SK-N-SH treated with all-trans-retinoic acid at 6 μM for 48 hours (cell line): Measurements from ENCODE around the gene PLXNA3.

Experiments
- ARNTL ChIP-seq: fragments of 450-650 bp; formaldehyde crosslinking; IDR thresholded peaks from 2 replicates; pipeline ENCODE4 v1.5.0; 2020; ENCODE audit warnings: low read depth, mild to moderate bottlenecking, moderate library complexity, borderline replicate concordance
- CSDC2 ChIP-seq: fragments of 250-450 bp; sonication (Bioruptor Pico); IDR thresholded peaks from 2 replicates; pipeline ENCODE4 v1.5.0; 2020; ENCODE audit warnings: mild to moderate bottlenecking, moderate library complexity
- CSRNP3 ChIP-seq: fragments of 250-450 bp; sonication (Bioruptor Pico); IDR thresholded peaks from 2 replicates; pipeline ENCODE4 v1.5.1; 2021; ENCODE audit warnings: mild to moderate bottlenecking, moderate library complexity
- GLIS3 ChIP-seq: fragments of 250-450 bp; sonication (Bioruptor Pico); IDR thresholded peaks from 2 replicates; pipeline ENCODE4 v1.5.0; 2020; ENCODE audit warnings: mild to moderate bottlenecking, moderate library complexity
- ISL1 ChIP-seq: fragments of 250-450 bp; sonication (Bioruptor Pico); IDR thresholded peaks from 2 replicates; pipeline ENCODE4 v2.1.2; 2022; ENCODE audit warnings: mild to moderate bottlenecking, moderate library complexity
- RARB ChIP-seq: fragments of 250-450 bp; sonication (Bioruptor Pico); IDR thresholded peaks from 2 replicates; pipeline ENCODE4 v1.8.0; 2021; ENCODE audit warnings: mild to moderate bottlenecking, moderate library complexity
- TCF4 ChIP-seq: fragments of 250-450 bp; sonication (Bioruptor Pico); IDR thresholded peaks from 2 replicates; pipeline ENCODE4 v1.8.0; 2021; ENCODE audit warnings: mild to moderate bottlenecking, moderate library complexity, borderline replicate concordance
- ZC3H10 ChIP-seq: fragments of 250-450 bp; sonication (Bioruptor Pico); IDR thresholded peaks from 2 replicates; pipeline ENCODE4 v1.5.1; 2021; ENCODE audit warnings: mild to moderate bottlenecking, moderate library complexity
- ZFP3 ChIP-seq: fragments of 250-450 bp; sonication (Bioruptor Pico); IDR thresholded peaks from 2 replicates; pipeline ENCODE4 v1.5.0; 2020; ENCODE audit warnings: mild to moderate bottlenecking, moderate library complexity
- ZNF70 ChIP-seq: fragments of 450-650 bp; formaldehyde crosslinking; IDR thresholded peaks from 2 replicates; pipeline ENCODE4 v1.5.0; 2020; ENCODE audit warnings: mild to moderate bottlenecking, moderate library complexity
- TF ChIP-seq, protein P1 (sequence below): fragments of 250-450 bp; sonication (Bioruptor Pico); IDR thresholded peaks from 2 replicates; pipeline ENCODE4 v1.8.0; 2020; ENCODE audit warnings: mild to moderate bottlenecking, moderate library complexity, borderline replicate concordance

DNA sequence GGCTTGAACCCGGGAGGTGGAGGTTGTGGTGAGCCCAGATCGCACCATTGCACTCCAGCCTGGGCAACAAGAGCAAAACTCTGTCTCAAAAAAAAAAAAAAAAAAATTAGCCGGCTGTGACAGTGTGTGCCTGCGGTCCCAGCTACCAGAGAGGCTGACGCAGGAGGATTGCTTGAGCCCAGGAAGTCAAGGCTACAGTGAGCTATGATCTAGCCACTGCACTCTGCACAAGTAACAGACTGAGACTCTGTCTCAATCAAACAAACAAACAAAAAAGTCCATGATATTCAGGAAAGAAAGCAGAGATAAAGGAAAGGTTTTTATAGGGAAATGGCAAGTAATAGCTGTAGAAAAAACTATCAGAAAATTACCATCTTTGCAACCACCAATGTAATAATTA lies 23.1 kb downstream of the PLXNA3 start:
- TF ChIP-seq ZNF70 (CRISPR knock-in tag) (no peak), RARB (CRISPR knock-in tag) (no peak), ZFP3 (CRISPR knock-in tag) (no peak), TCF4 (CRISPR knock-in tag) (no peak), CSDC2 (CRISPR knock-in tag) (no peak), CSRNP3 (CRISPR knock-in tag) (no peak), GLIS3 (CRISPR knock-in tag) (no peak), ZC3H10 (CRISPR knock-in tag) (no peak), ISL1 (CRISPR knock-in tag) (no peak), ARNTL (no peak)
- TF ChIP-seq, protein P1, sequence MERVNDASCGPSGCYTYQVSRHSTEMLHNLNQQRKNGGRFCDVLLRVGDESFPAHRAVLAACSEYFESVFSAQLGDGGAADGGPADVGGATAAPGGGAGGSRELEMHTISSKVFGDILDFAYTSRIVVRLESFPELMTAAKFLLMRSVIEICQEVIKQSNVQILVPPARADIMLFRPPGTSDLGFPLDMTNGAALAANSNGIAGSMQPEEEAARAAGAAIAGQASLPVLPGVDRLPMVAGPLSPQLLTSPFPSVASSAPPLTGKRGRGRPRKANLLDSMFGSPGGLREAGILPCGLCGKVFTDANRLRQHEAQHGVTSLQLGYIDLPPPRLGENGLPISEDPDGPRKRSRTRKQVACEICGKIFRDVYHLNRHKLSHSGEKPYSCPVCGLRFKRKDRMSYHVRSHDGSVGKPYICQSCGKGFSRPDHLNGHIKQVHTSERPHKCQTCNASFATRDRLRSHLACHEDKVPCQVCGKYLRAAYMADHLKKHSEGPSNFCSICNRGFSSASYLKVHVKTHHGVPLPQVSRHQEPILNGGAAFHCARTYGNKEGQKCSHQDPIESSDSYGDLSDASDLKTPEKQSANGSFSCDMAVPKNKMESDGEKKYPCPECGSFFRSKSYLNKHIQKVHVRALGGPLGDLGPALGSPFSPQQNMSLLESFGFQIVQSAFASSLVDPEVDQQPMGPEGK (CRISPR knock-in tag): no peak
